Measurements from ENCODE around the gene CDHR4.

- no peak for TF ChIP-seq REST (IDR thresholded peaks at IDR 0.05; ENCODE audit: insufficient read depth in 1 of 2, low read depth in 2 of 2, low read length in 2 of 2)
- no peak for TF ChIP-seq SIN3A (IDR thresholded peaks at IDR 0.05; ENCODE audit: borderline replicate concordance, insufficient read depth, low read length)
- no peak for TF ChIP-seq TAF1 (IDR thresholded peaks at IDR 0.05; ENCODE audit: borderline replicate concordance, insufficient read depth, low read length)
- no peak for TF ChIP-seq POLR2AphosphoS5 (IDR thresholded peaks at IDR 0.05; ENCODE audit: low read depth, low read length)
Observed at GRCh38 chr3:49779358-49780079, 20.2 kb downstream of the CDHR4 start.
